HG03432 (cell line): ENCODE measurements around the gene TACC2.
A peak's percentile ranks its signal among the peaks of the same experiment; 100 is the strongest.

Experiments used
- ATAC-seq: cut with Tn5 transposase; IDR thresholded peaks from one replicate; pipeline ENCODE4 v1.9.1; 2021; ENCODE audit warnings: mild to moderate bottlenecking, moderate library complexity; ENCODE audit not compliant: unreplicated experiment

Gene TACC2

GRCh38 chr10:122263971-122264370 is 275.0 kb downstream of the TACC2 start:
- no peak for ATAC-seq

GRCh38 chr10:122264436-122264835 is 275.5 kb downstream of the TACC2 start:
- no peak for ATAC-seq

- ATAC-seq: no peak
Measured at GRCh38 chr10:122264931-122265330, 276.0 kb downstream of the TACC2 start.

GRCh38 chr10:122265896-122266295 is 276.9 kb downstream of the TACC2 start:
- no peak for ATAC-seq

GRCh38 chr10:122267849-122268737 is 279.1 kb downstream of the TACC2 start:
- peak; percentile 71 for ATAC-seq

GRCh38 chr10:122269059-122269687 is 280.2 kb downstream of the TACC2 start:
- ATAC-seq: no peak

GRCh38 chr10:122271076-122271475 is 282.1 kb downstream of the TACC2 start, which contains the start of gene BTBD16:
TSS of gene BTBD16 (plus strand) at chr10:122271296. CDS start at chr10:122275082, 3,786 bp downstream.
- ATAC-seq: no peak

GRCh38 chr10:122273966-122274545 is 285.1 kb downstream of the TACC2 start:
- ATAC-seq: no peak

- no peak for ATAC-seq
Measured at GRCh38 chr10:122276611-122277208, 287.7 kb downstream of the TACC2 start.

- ATAC-seq: no peak
Measured at GRCh38 chr10:122277526-122278136, 288.7 kb downstream of the TACC2 start.

GRCh38 chr10:122279725-122280141 is 290.8 kb downstream of the TACC2 start:
- no peak for ATAC-seq

- no peak for ATAC-seq
Measured at GRCh38 chr10:122280156-122280555, 291.2 kb downstream of the TACC2 start.

- ATAC-seq: no peak
Measured at GRCh38 chr10:122281018-122281626, 292.2 kb downstream of the TACC2 start.

GRCh38 chr10:122281751-122282150 is 292.8 kb downstream of the TACC2 start:
- no peak for ATAC-seq

GRCh38 chr10:122282253-122282671 is 293.3 kb downstream of the TACC2 start:
- ATAC-seq: no peak

GRCh38 chr10:122282909-122283308 is 293.9 kb downstream of the TACC2 start:
- no peak for ATAC-seq

GRCh38 chr10:122285506-122286444 is 296.8 kb downstream of the TACC2 start:
- no peak for ATAC-seq

GRCh38 chr10:122286867-122287266 is 297.9 kb downstream of the TACC2 start:
- no peak for ATAC-seq

- ATAC-seq: no peak
Measured at GRCh38 chr10:122287570-122287969, 298.6 kb downstream of the TACC2 start.
